Adipose tissue (tissue), 3 donors: ENCODE measurements around the gene ZNF282. TPM values are rescaled to one million over a fixed set of nuclear protein-coding genes. Genes with fewer than 3 reads are reported as not detected.

Experiments used
- H3K27ac ChIP-seq: one replicate; pipeline ENCODE4 v1.5.1; 2013; ENCODE audit warnings: low read depth, low read length
- WGBS, 3 donors: extraction: QIAGEN DNeasy Blood & Tissue Kit; methylation state at CpG; one replicate each; pipeline ENCODE4 v1.1.7; 2013; 5-methylcytosine and 5-hydroxymethylcytosine counted together
- polyA plus RNA-seq, 3 donors: library from polyadenylated mRNA; stranded (reverse); fragments of 200-250 nt; gene quantifications; one replicate each; pipeline ENCODE4 v1.2.3, GENCODE V29; 2013
- donor health status: healthy with polysubstance abuse.
- donor health status: Bipolar disorder and iron deficiency.
- donor health status: healthy.

ZNF282 gene
- 10 to 100 TPM in 1 of 3 donors, 1 to 10 TPM in 2; 7.1 to 12.9 (median 9.3) TPM for polyA plus RNA-seq

DNA sequence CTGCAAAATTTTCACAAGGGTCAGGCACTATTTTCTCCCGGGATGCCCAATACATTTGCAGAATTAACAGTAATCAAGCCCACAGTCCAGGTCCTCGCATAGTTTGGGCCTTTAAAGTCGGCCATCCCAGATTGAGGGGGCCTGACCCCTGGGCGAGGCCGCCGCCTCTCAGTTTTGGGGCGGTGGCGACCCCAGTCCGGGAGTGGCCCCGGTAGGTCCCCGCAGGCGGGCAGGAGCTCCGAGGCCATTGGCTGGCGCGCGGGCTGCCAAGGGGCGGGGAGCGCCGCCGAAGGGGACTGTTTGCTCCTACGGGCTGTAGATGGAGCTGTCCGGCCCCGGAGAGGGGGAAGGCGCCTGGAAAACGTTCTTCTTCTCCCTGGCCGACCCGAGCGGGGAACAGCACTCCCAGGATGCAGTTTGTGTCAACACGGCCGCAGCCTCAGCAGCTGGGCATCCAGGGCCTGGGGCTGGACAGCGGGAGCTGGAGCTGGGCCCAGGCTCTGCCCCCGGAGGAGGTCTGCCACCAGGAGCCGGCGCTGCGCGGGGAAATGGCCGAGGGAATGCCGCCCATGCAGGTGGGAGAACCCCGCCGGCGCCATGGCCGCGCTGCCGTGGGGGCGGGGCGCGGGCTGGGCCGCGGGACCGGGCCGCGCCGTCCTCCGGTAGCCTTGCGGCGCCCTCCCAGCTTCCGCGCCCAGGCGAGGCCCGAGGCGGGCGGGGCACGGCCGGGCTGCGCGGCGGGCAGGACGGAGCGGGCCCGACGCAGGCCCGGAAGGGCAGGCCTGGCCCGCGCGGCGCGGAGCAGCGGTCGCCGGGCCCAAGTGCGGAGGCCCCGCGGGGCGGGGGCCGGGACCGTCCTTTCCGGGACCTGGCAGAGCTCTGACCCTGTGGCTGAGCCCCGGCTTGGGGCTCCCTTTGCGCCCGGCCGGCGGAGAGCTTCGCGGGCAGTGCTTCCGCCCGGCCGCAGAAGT lies at the start of gene ZNF282:
Gene ZNF282, plus strand, starts transcription at position 367 of the 971 bp plus-strand sequence. Its CDS starts 44 bp downstream, at position 411.
- WGBS, 3 donors: 0 to 1% (median 0%) methylated on average over 85 to 97 of the region's 97 CpGs
- H3K27ac ChIP-seq: peak within 1 kb of the TSS; percentile 51

DNA sequence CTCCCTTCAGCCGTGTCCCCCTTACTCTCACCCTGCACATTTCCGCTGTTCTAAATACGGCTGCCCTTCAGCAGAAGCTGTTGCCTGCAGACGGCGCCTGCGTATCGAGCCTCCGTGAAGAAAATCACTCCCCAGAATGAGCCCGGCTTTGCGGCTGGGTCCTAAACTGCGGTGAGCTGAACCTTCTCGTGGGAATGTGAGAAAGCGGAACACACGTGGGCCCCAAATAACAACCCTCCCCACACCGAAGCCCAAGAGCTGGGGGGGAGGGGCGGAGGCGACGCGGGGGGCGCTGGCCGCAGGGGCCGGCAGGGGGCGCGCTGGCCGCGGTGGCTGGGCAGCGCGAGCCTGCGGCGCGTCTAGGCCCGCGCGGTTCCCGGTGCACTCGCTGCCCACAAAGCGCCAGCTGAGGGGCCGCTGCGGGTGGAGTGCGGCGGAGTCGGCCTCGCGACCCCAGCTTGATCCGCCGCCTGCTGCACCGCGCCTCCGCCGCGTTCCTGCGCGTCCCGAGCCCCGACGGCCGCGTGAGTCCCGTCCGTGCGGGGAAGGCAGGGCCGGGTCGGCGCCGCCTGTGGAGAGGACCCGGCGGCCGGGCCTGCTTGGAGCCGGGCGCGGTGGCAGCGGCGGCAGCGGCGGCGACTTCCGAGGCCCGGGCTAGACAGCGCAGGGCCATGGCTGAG lies 48.1 kb upstream of the ZNF282 start, which contains the start of gene ZNF398:
Gene ZNF398, plus strand, starts transcription at position 382 of the 680 bp plus-strand sequence. Its CDS starts 290 bp downstream, at position 672.
- 0 to 1% (median 0%) methylated on average over 45 to 79 of the region's 79 CpGs for WGBS, 3 donors
- peak within 1 kb of the TSS; percentile 48 for H3K27ac ChIP-seq

DNA sequence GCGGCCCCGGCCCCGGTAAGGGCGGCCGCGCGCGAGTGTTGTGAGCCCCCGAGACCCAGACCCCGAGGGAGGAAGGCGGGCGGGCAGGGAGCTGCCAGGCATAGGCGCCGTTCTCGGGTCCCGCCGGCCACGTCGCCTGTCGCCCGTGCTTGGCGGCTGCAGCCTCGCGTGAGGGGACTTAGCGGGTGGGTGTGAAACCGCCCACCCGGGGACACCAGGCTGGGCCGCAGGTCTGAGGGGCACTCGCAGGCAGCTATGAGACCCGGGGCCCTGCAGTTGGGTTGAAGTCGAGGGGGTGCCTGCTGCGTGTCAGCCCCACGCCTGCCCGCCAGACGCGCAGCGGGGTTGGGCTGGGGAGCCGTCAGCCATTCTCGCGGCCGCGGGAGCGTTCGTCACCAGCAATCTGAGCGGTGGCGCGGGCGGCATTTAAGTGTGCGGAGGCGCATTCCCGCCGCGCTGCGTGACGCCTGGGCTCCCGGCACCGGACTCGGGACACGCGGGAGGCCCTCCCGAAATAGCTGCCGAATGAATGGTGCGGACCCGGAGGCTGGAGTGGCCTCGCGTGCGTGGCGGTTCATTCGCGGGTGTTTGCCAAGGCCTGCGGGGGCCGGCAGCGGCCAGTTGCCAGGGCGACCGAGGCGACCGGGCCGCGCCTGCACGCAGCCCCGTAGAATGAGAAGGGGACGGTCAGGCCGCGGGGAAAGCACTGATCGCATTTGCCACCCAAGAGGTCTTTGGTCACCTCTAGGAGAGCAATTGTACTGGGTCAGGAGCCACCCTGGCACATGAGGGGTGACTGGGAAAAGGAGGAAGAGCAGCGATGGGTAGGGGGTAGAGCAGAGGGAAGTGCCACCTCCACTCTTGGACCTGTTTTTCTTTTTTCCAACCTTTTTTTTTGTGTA lies 47.3 kb upstream of the ZNF282 start:
- peak overlapping the region; percentile 48 for H3K27ac ChIP-seq
- 0 to 1% (median 0%) methylated on average over 74 to 86 of the region's 86 CpGs for WGBS, 3 donors

DNA sequence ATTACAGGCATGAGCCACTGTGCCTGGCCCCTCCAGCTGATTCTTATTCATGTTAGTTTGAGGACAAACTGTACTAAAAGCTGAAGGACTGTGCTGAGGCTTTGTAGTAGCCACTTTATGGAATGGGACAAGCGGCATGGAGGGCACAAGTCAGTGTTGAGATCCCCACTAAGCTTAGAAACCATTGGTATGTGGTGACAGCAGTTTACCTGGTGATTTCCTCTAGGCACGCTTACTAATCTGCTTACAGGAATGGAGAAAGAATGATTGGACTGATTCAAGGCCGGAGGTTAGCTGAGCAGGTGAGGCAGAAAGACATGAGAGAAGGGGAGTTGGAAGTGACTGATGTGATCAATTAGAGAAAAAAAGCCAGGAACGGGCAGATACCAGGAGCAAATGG lies 44.4 kb upstream of the ZNF282 start:
- 34 to 76% (median 65%) methylated on average over 4 of the region's 4 CpGs for WGBS, 3 donors

DNA sequence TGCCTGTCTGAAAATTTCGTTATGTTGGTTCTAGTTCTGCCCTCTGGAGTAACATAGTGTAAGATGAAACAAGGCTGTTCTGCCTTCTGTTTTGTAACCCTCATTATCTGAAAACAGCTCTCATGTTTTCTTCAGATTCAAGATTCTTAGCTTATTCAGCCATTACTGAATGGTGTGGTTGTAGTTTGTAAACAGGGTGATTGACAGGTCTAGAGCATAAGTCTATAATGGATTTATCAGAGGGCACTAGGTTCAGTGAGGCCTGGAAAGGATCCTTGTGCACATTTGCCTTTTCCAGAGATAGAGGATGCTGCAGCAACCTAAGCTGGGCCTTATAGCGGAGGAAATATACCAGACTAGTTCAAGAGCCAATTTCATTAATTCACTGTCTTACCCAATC lies 42.0 kb upstream of the ZNF282 start:
- 84 to 94% (median 91%) methylated on average over 2 of the region's 2 CpGs for WGBS, 3 donors
- H3K27ac ChIP-seq: no peak overlapping the region

More for the DNA sequence above, 44.4 kb upstream of the ZNF282 start:
- H3K27ac ChIP-seq: no peak overlapping the region

DNA sequence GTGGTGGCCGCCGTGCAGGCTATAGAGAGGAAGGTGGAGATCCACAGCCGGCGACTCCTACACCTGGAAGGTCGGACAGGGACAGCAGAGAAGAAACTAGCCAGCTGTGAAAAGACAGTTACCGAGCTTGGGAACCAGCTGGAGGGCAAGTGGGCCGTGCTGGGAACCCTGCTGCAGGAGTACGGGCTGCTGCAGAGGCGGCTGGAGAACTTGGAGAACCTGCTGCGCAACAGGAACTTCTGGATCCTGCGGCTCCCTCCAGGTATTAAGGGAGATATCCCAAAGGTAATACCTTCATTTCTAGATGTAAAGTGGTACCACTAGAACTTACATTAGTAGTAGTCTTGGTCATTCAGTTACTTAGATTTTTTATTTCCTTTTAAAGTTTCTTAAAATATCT lies 41.3 kb upstream of the ZNF282 start:
- no peak overlapping the region for H3K27ac ChIP-seq
- 90 to 93% (median 90%) methylated on average over 11 of the region's 11 CpGs for WGBS, 3 donors

DNA sequence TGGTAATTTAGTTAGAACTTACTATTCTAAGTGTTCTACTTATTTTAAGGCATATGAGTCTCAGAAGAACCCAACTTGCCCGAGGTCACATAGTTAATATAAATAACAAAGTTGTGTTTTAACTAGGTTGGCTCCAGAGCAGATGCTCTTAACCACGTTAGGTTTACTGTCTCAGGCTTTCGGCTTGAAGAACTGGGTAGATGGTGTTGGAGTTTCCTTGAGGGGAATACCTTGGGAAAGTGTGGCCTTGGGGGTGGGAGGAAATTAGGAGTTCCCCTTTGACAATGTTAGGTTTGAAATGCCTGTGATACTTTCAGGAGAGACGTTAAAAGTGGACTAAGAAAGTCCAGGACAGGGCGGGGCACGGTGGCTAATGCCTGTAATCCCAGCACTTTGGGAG lies 38.4 kb upstream of the ZNF282 start:
- no peak overlapping the region for H3K27ac ChIP-seq
- WGBS, 3 donors: 94 to 98% (median 94%) methylated on average over 6 of the region's 6 CpGs

DNA sequence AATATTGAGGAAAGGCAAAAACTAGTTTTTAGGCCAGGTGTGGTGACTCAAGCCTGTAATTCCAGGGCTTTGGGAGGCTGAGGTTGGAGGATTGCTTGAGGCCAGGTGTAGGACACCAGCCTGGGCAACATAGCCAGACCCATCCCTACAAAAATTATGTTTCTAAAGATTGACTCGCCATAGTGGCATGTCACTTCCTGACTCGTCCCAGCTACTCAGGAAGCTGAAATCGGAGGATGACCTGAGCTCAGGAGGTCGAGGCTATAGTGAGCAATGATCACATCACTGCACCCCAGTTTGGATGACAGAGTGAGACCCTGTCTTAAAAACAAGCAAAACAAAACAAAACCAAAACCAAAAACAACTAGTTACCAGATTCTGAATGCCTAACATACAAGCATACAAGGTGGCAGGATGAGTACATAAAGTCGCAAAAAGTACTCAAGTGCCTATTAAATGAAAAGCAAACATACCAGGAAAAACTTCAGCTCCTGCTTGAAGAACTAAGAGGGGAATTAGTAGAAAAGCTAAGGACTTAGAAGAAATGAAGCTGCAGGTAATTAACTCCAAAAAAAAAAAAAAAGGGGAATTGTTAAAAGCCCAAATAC lies 34.0 kb upstream of the ZNF282 start:
- no peak overlapping the region for H3K27ac ChIP-seq

DNA sequence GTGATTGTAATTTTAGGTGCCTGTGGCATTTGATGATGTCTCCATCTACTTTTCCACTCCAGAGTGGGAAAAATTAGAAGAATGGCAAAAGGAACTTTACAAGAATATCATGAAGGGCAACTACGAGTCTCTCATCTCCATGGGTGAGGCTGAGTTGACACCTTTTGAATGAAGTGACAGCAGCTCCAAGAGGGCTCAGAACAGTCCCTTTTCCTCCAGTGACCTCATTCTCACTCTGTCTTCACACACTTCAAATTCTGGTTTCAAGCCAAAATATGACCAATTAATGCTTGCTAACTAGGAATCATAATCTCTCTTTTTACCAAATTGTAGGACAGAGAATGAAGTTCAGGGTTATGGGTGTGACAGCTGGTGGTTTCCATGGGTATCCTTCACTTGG lies 29.2 kb upstream of the ZNF282 start:
- H3K27ac ChIP-seq: no peak overlapping the region
- 79 to 85% (median 83%) methylated on average over 1 of the region's 1 CpG for WGBS, 3 donors

More for the DNA sequence above, 34.0 kb upstream of the ZNF282 start:
- 56 to 82% (median 60%) methylated on average over 5 of the region's 5 CpGs for WGBS, 3 donors

DNA sequence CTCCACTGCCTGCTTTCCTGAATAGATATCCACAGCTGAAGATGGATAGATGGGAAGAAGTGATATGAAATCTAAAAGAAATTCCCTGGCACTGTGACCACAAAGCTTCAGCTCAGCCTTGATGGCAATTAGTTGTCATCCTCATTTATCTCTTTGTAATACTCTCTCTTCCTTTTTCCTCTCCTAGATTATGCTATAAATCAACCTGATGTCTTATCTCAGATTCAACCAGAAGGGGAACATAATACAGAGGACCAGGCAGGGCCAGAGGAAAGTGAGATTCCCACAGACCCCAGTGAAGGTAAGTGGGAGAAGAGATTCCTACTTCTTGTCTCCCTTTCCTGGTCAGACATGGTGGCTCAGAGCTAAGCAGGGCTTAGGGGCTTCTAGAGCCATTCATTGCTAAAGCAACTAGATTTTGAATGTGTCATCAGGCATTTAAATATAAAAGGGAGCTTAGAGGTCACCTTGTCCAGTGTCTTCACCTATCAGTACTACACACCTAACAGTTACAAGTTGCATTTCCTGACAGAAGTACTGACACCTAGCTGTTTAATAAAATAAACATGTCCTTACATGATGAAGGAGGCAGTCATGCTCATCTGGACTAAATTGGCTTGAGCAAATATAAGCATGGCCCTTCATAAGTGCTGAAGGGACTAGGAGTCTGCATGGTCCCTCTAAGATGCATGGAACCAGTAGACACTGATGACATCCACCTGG lies 28.6 kb upstream of the ZNF282 start:
- H3K27ac ChIP-seq: no peak overlapping the region

DNA sequence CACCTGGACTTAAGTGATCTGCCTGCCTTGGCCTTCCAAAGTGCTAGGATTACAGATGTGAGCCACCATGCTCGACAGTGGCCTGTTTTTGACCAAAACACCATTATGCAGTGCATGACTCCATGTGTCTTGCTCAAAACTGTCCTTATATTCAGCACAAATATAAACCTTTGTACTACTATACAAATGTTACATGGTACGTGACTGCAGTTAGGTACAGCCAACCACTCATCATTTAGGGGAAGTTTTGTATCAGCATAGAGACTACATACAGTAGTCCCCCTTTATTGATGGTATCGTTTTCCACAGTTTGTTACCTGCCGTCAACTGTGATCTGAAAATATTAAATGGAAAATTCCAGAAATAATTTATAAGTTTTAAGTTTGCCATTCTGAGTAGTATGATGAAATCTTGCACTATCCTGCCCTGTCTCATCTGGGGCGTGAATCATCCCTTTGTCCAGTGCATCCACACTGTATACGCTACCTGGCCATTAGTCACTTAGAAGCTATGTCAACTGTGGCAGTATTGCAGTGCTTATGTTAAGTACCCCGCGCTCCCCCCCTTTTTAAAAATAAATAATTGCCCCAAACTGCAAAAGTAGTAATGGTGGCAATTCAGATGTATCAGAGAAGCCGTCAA lies 23.3 kb upstream of the ZNF282 start:
- 67 to 84% (median 77%) methylated on average over 9 of the region's 9 CpGs for WGBS, 3 donors
- no peak overlapping the region for H3K27ac ChIP-seq

DNA sequence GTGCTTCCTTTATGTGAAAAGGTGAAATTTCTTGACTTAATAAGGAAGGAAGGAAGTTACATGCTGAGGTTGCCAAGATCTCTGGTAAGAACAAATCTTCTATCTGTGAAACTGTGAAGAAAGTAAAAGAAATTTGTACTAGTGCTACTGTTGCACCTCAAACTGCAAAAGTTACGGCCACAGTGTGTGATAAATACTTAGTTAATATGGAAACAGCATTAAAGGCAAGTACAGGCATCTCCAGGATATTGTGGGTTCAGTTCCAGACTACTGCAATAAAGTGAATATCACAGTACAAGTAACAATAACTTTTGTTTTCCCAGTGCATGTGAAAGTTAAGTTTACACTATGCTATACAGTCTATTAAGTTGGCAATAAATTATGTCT lies 22.8 kb upstream of the ZNF282 start:
- WGBS, 3 donors: 74 to 88% (median 76%) methylated on average over 1 of the region's 1 CpG
- H3K27ac ChIP-seq: no peak overlapping the region

DNA sequence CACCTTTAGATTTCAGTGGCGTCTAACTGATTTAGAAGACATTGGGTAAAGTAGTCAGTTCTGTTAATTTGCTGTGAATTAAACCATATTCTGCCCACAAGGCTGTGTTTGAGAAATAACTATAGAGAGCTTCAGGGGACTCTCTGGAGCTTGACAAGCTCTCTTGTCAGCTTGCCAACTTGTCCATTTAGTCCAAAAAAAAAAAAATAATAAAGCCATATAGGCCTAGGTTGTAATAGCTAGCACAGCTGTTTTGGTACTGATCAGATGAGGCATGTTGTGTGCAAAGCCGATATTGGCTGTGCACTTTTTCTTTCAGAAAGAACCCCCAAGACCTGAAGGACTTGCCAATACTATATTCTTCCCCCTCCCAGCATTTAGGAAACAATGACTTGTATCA lies 20.2 kb upstream of the ZNF282 start:
- no peak overlapping the region for H3K27ac ChIP-seq
- 80 to 92% (median 90%) methylated on average over 2 of the region's 2 CpGs for WGBS, 3 donors

DNA sequence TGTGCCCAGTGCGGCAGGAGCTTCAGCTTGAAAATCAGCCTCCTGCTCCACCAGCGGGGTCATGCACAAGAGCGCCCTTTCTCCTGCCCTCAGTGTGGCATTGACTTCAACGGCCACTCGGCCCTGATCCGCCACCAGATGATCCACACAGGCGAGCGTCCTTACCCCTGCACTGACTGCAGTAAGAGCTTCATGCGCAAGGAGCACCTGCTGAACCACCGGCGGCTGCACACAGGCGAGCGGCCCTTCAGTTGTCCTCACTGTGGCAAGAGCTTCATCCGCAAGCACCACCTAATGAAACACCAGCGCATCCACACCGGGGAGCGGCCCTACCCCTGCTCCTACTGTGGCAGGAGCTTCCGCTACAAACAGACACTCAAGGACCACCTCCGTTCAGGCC lies 16.1 kb upstream of the ZNF282 start:
- H3K27ac ChIP-seq: no peak overlapping the region
- 95 to 98% (median 96%) methylated on average over 19 of the region's 19 CpGs for WGBS, 3 donors

DNA sequence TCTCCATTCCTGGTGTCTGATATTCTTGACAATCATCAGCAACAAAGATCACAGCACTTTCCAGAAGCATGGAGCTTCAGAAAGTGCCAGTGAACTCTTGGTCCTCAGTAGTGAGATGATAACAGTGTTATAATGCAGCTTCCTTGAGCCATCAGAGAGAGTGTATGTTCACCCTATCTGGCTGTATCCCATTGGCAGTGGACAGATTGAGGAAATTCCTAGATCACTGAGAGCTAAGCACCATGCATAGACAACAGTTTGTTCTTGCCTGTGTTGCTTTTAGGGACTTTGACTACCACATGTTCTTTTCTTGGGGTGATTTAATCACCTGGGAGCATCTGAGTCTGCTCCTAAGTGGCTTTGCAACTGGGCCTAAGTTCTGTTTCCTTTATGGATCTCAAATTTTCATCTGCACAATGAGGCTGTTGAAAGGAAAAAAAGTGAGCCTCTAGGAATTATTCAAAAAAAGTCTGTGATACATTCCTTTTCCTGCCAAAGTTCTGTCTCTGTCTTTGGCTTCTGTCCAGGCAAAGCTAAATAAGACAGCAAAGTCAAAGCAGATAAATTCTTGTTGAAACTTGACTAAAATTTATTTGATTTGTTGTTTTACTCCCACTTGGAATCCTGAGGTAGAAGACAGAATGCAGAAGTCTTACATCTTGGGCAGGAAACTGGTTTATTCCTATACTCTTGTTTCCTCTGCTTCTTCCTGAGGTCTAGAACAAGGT lies 14.5 kb upstream of the ZNF282 start:
- H3K27ac ChIP-seq: no peak overlapping the region

DNA sequence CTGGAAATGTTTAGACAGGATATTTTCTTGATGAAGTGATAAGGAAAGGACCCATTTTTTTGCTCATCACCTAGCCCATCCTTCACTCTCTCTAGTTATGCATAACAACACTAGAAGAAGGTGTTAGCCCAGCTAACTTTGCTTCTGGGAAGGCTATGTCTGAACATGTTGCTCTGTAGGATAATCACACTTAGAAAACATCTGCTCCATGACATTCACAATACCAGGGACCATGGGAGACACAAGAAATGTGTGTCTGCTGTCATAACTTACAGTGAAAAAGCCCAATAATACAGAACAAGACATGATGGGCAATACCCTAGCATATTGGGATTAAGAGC lies 13.9 kb upstream of the ZNF282 start:
- no peak overlapping the region for H3K27ac ChIP-seq

DNA sequence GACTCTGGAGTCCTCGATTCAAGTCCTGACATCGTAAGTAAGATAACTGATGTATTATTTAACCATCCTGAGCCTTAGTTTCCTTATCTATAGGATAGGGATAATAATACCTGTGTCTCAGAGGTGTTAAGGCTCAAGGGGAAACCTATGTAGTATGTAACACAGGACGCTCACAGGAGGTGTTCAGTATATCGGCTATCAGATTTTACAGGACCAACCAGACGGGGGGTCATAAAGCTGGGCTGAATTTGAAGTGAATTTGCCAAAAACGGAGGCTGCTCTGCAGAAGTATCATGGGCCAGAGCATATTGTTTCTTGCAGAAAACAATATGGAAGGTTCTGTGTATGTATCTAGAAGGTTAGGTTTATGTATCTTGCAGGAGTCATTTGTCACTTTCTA lies 11.1 kb upstream of the ZNF282 start:
- WGBS, 3 donors: 93 to 96% (median 93%) methylated on average over 6 of the region's 6 CpGs
- no peak overlapping the region for H3K27ac ChIP-seq
